GM21360 (cell line): ENCODE measurements around the gene ZNF367.

Source experiments
- ATAC-seq: cut with Tn5 transposase; IDR thresholded peaks from one replicate; pipeline ENCODE4 v1.9.1; 2021; ENCODE audit warnings: mild to moderate bottlenecking, moderate library complexity; ENCODE audit not compliant: unreplicated experiment

ZNF367 gene

DNA sequence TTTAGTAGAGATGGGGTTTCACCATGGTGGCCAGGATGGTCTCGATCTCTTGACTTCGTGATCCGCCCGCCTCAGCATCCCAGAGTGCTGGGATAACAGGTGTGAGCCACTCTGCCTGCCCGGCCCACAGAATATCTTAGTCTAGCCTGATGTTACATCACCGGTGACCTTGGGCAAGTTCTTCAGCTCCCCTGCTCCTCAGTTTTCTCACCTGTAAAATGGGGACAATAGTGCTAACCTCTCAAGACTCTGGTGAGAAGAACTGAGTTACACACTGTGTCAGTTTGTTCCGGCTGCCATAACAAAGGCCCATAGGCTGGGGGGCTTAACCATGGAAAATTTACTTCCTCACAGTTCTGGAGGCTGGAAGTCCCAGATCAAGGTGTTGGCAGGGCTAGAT lies 19.3 kb upstream of the ZNF367 start:
- ATAC-seq = no peak

DNA sequence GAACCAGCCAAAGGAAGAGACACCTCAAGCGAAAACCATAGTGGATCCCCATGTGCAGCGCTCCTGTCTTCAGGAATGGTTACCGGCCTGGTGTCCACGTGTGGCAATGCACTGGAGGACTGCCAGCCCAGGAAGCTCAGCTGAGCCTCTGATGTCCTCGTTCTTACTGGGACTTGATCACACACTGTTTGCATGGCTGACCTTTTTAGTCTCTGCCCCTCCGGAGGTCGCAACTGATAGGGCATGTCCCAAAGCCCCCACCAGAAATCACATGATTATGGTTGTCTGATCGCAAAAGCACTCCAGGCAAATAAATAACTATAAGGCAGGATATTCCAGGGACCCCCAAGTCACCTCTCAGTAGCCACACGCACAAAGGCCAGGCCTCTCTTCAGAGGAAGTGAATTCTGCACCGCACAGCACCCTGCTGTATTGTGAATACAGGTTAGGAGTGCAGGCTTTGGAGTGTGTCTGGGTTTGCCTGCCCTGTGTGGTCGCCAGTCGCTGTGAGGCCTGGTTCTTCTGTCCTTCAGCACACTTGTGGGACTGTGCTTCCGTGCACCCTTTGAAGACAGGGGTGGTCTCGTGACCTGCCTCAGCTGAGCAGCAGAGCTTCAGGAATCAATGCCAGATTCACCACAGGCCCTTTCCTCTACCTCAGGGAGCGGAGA lies 18.4 kb upstream of the ZNF367 start:
- ATAC-seq = no peak

DNA sequence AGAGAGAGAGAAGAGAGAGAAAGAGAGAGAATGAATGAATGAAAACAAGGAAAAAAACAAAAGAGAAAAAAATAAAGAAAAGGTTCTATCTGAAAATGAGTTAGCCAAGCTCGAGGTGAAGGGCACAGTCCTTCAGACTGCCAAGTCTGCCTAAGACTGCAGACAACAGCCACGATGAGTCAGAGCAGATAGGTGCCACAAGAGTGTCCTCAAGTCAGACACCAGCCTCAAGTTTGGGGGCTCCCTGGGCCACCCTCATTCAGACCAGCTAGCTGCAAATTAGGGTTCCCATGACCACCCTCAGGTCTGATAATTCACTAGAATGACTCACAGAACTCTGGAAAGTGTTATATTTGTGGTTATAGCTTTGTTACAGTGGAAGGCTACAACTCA lies 17.9 kb upstream of the ZNF367 start:
- no peak for ATAC-seq

- no peak for ATAC-seq
Measured at GRCh38 chr9:96435345-96435744, 17.2 kb upstream of the ZNF367 start.

GRCh38 chr9:96430377-96430776 lies 12.2 kb upstream of the ZNF367 start:
- ATAC-seq = no peak

GRCh38 chr9:96429732-96430131 lies 11.6 kb upstream of the ZNF367 start:
- ATAC-seq = no peak

- ATAC-seq = no peak
Measured at GRCh38 chr9:96425500-96426169, 7.5 kb upstream of the ZNF367 start.

DNA sequence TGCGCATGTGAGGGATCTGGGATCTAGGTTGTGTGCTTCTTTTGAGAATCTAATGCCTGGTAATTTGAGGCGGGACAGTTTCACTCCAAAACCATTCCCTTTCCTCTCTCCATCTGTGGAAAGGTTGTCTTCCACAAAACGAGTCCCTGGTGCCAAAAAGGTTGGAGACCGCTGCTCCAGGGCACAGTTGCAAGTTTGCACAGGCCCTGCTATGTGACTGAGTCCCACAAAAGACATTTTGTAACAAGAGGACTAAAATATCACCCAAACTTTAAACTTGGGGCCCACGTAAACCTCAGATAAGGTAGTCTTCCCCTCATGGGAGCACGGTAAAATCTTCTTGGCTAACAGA lies 5.8 kb upstream of the ZNF367 start:
- no peak for ATAC-seq

- ATAC-seq = no peak
Measured at GRCh38 chr9:96423322-96423984, 5.3 kb upstream of the ZNF367 start.

DNA sequence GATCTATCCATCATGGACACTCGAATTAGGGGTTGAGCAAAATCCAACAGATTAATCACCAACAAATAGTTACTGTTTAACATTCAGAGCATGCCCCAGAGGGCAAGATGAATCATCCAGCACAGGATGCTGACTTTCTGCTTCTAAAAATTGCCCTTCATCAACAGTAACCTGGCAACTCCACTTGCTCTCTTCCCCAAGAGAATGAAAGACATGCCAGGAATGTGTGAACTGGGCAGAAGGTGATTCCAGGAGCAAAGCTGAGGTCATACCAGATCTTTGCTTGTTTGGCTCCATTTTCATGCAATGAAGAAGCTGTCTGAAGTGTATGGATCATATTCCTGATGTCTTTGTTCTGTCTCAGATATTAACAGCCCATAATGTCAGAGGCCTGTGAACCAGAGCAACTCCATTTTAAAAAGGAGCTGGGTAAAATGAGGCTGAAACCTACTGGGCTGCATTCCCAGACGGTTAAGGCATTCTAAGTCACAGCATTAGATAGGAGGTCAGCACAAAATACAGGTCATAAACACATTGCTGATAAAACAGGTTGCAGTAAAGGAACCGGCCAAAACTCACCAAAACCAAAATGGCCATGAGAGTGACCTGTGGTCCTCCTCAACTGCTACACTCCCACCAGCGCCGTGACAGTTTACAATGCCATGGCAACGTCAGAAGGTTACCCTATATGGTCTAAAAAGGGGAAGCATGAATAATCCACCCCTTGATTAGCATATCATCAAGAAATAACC lies 2.5 kb upstream of the ZNF367 start:
- ATAC-seq = no peak

DNA sequence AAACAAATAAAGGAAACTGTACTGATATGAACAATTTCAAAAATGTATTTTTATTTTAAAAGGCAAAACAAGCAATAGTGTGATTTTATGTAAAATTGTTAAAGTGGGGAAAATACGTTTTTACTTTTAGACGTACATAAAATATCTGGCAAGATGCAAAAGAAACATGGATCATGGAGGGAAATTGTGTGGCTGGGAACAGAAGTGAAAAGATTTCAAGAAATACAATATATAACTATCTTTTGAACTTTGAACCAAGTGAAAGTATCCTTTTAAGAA lies 1.5 kb upstream of the ZNF367 start:
- no peak for ATAC-seq

GRCh38 chr9:96418920-96419690 lies 935 bp upstream of the ZNF367 start:
- ATAC-seq = peak; percentile 37

GRCh38 chr9:96417661-96418082 lies 498 bp downstream of the ZNF367 start:
- ATAC-seq = no peak

DNA sequence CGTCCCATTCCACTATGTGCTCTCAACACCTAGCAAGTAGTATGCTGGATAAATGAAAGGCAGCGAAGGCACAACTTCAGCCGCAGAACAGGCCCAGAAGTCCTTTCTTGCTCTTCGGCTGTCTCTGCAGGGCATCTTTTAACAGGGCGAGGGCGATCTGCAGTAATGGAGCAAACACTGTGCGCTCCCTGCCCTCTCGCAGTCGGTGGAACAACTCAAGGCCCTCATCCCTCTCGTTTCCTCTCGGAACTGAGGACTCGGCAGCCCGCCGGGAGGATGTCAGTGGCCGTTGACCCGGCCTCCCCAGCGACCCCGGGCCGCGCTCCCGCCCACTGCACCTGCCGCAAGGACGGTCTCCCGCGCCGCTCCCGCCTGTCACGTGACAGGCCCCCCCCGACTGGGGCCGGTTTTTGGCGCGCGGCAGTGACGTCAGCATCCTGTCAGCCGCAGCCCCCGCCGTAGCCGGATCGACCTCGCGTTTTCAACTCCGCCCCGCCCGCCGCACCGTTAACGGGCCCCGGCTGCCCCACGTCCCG lies 1.1 kb downstream of the ZNF367 start:
- no peak for ATAC-seq

DNA sequence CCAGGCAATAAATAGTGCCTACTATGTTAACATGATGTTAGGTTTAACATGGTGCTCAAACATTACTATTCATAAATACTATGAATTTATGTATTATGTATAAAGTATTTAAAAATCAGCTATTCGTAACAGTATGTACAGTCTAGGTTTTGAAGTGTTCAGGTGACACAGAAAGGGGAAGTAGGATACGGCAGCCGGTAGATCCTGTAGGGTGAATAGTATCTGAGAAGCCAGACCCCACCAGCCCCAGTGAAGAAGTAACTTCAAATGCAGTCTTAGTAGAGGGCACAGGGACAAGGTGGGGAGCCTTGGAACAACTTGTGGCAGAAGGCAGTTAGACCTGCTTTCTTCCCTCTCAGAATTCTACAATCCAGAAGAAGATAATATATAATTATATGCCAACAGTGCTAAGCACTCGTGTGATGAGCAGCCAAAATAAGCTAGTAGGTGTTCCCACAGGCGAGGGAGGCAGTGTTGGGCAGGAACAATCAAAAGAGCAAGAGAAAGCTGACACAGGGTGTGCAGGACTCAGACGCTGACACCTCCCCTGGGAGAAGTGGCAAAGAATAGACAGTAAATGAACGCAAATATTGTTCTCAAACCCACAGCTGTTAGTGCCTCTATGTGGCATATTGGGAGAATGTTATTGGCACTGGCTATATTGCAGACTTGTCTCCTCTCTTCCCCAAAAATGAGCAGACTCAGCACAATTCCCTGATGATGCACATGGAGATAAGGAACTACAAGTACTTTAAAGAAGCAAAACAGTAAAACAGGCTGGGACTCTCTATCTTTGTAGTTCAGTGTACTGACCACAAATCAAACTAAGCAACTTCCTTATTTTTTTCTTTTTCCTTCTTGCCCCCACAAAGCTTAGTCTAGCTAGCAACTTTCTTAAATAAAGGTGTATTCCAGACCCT lies 4.6 kb downstream of the ZNF367 start:
- peak; percentile 25 for ATAC-seq

DNA sequence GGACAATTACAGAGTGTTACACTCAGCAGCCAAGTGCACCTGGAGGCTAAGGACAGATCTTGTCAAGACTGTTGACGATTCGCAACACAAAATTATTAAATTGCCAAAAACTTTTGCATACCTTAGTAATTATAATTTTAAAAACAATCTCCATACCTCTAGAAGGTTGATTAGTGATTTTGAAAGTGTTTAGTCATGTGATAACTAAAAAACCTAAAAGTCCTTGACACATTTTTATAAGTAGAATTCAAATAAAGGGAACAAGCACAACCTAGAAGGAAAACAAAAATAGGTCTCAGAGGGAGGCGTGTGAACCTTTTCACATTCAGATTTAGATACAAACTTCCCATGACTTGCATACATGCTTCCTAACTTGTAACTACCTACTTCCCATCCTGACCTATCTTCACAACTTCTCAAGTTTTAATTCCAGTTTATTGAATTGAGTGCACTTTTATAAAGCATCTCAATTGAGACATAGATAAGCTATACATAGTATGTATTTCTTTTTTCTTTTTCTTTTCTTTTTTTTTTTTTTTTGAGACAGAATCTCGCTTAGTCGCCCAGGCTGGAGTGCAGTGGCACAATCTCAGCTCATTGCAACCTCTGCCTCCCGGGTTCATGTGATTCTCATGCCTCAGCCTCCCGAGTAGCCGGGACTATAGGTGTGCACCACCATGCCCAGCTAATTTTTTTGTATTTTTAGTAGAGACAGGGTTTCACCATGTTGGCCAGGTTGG lies 5.8 kb downstream of the ZNF367 start:
- ATAC-seq = no peak

DNA sequence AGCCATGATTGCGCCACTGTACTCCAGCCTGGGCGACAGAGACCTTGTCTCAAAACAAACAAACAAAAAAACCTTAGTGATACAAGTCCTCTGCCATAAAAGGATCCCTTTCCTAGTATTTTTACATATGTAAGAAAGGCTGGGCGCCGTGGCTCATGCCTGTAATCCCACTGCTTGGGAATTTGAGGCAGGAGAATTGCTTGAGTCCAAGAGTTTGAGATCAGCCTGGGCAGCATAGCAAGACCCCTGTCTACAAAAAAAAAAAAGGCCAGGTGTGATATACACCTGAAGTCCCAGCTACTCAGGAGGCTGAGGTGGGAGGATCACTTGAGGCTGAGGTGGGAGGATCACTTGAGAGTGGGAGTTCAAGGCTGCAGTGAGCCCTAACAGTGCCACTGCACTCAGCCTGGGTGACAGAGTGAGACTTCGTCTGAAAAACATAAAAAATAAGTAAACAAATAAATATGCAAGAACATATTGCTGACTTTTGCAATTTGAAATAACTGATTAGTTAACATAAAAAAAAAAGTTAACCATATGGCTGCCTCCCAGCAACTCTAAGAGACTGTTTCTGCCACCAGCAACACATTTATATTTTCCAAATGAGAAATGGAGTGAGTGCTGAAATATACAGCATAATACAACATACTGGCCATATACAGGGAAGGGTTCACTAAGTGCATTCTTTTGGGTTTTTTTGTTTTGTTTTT lies 6.9 kb downstream of the ZNF367 start:
- ATAC-seq = no peak
